Femur (tissue), 1 donor: ENCODE measurements around the gene MLN.

ENCODE experiments used
- DNase-seq: peaks from one replicate; pipeline ENCODE4 v3.0.0-alpha.2; 2017

Gene MLN

DNA sequence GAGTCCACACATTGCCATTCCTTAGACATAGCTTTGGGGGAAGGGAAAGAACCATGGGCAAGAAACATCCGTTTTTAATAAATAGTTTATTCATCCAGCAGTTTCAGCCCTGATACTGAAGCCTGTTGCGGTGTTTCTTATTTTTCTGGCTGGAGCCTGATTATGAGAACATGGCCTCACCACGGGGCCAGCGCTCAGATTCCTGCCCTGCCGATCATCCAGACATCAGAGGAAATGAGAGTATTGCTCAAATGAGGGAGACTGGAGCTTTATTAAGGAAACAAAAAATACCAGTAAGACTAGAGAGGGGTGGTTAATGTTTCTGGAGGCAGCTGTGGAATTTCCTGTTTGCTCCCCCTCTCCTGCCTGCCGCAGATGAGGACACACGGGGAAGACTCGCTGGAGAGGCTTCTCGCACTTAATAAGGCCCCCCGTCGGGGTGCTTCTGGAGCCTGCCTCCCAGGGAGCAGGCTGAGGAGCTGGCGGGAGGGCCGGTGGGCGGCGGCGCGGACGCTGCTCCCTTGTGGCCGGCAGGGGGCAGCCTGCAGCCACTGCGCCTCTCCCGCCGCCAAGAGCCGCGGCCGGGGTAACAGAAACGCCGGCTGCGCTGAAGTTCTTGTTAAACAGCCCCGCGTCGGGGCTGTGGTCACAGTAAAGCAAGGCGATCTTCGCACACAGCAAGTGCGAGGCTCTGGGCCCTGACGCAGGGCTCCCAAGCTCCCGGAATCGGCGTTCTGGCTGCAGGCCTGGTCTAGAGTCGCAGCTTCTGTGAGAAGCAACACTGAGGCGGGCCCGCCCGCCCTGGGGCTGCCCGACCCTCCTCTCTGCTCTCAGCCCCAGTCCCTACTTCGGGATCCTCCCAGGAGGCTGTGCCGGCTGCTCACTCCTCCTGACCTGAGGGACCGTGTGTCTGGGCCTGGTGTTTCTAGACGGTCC, 32.4 kb downstream of the MLN start:
- peak; percentile 86 for DNase-seq

GRCh38 chr6:33770833-33771145, 33.0 kb downstream of the MLN start:
- DNase-seq = no peak

DNA sequence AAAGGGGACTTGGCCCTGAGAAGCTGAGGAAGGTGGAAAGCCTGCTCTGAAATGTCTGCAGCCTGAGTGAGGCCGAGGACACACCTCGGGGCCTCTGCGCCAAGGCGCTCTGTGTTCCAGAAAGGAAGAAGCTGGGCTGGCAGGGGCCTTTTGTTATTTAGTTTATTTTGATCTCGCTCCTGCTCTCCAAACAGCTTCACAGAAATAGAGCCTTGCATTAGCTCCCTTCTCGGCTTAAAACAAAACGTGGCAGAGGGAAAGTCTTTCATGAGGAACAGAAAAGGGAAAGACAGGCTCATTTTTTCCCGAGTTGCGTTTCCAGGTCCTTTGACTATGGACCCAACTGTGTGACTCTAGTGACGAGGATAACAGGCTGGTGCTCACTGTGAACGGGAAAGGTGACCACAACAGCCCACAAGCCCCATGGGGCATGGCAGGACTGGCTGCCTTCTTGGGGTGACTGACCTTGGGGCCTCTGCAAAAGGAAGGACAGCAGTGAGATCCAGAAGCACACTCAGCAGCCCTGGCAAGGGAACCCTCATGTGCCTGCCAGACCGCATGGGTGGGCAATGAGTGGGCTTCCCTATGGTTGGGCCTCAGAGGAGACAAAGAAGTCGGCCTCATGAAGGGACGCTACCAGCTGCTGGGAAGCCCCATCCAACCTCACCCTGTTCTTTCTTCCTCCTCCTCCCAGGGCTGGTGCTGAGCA, 33.5 kb downstream of the MLN start:
- no peak for DNase-seq

- DNase-seq = no peak
These were observed 34.5 kb downstream of the MLN start for GRCh38 chr6:33769248-33769821.

DNA sequence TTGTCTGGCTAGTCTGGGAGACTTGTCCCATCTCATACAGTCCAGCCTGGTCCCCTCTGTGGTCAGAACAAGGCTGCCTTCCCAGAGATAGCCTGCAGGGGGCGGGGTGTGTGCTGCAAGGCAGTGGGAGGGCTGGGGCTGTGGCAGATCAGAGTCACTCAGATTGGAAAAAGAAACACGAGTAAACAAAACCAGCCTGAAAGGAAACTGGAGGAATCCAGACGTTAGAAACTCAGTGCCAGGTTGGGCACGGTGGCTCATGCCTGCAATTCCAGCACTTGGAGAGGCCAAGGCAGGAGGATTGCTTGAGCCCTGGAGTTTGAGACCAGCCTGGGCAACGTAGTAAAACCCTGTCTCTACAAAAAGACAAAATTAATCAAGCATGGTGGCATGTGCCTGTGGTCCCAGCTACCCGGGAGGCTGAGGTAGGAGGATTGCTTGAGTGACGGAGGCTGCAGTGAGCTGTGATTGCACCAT, 35.1 kb downstream of the MLN start:
- peak; percentile 84 for DNase-seq

- no peak for DNase-seq
These were observed 36.6 kb downstream of the MLN start for GRCh38 chr6:33766921-33767907.

GRCh38 chr6:33765368-33765767, 38.4 kb downstream of the MLN start:
- DNase-seq = no peak

- DNase-seq = no peak
These were observed 39.8 kb downstream of the MLN start for GRCh38 chr6:33764036-33764435.

GRCh38 chr6:33763483-33763882, 40.3 kb downstream of the MLN start:
- DNase-seq = no peak

DNA sequence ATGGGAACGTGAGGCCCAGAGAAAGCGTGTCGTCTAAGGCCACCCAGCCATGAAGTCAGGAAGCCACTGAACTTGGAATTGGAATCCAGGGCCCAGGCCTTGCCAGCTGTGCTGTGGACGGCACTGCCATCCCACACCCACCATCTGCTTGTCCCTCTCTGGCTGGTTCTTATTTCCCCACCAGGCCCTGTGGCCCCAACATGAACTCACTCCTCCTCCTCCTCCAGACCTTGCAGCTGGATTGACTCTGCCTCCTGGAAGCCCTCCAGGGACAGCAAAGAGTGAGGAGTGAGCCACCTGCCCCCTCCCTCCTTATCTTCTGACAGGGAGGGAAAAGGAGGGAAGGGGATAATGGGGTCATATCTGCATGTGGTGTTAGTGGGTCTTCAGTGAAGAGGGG, 41.1 kb downstream of the MLN start:
- DNase-seq = no peak

DNA sequence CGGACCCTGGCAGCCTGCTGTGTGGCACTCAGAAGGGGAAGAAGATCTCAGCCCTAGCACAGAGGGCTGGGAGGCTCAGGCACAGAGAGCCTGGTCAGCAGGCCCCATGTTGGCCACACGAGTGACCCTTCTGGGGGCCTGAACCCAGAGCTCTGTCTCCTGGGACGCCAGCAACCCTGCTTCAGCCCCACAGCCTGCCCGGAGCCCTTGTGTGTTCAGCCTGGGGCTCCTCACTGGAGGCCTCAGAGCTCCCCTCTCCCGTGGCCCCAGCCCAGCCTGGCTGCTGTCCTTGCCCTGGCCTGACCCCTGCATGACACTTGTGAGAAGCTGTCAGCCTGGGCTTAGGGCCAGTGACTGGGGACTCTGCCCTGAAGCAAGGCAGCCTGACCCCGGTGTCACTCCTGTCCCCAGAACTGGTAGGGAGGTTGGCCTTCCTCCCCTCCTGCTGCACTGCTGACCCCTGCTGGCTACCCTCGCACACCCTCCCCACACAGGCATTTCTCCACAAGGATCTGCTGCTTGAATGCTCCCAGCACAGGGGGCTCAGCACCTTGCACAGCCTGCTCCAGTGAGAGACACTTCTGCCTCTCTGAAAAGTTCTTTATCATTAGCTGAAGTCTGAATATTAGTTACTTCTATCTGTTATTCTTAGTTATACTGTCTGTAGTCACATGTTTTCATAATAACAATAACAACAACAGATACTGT, 41.7 kb downstream of the MLN start:
- peak; percentile 64 for DNase-seq

GRCh38 chr6:33761581-33761921, 42.3 kb downstream of the MLN start:
- DNase-seq = no peak

- no peak for DNase-seq
These were observed 43.7 kb downstream of the MLN start for GRCh38 chr6:33759887-33760629.

DNA sequence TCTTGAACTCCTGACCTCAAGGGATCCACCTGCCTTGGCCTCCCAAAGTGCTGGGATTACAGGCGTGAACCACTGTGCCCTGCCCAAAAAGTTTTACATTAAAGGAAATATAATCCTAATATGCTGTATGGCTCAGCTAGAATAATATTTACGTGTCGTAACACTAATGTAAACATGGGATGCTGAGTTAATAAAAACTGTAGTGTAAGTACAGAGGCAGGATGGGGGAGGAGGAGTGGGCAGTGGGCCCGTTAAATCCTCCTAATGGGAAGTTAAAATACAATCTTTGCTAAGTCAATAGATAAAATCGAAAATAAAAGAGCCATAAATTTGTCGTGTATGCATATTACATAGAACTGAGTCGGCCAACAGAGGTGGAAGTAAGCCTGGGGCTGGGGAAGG, 45.0 kb downstream of the MLN start:
- no peak for DNase-seq

DNA sequence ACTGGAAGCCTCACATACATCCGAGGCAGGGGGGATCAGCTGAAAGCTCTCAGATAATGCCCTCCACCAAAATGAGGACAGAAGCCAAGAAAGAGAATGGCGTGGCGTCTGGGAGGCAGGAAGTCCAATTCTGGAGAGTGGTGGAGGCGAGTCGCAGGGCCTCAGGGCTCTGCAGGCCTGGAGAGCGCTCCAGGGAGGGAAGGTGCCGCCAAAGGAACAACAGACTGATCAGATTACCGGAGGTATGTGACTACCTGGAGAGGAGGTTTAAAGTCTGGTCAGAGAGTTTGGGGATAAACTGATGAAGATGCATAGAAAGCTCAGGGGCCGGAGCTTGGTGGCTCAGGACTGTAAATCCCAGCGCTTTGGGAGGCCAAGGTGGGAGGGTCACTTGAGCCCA, 45.9 kb downstream of the MLN start:
- DNase-seq = no peak

DNA sequence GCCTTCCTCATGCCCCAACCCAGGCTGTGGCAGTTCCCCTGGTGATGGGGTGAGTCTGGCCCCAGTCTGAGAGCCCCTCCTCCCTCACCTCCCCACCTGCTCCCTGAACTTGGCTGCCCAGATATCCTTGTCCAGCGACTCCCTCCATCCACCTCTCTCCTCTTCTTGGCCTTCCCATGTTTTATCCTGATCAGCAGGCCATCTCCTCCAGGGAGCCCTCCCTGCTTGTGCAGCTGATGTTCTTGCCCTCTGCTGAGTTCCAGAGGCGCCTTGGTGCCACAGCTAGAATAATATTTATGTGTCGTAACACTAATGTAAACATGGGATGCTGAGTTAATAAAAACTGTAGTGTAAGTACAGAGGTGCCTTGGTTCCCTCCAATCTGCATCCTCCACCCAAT, 46.7 kb downstream of the MLN start:
- no peak for DNase-seq

DNA sequence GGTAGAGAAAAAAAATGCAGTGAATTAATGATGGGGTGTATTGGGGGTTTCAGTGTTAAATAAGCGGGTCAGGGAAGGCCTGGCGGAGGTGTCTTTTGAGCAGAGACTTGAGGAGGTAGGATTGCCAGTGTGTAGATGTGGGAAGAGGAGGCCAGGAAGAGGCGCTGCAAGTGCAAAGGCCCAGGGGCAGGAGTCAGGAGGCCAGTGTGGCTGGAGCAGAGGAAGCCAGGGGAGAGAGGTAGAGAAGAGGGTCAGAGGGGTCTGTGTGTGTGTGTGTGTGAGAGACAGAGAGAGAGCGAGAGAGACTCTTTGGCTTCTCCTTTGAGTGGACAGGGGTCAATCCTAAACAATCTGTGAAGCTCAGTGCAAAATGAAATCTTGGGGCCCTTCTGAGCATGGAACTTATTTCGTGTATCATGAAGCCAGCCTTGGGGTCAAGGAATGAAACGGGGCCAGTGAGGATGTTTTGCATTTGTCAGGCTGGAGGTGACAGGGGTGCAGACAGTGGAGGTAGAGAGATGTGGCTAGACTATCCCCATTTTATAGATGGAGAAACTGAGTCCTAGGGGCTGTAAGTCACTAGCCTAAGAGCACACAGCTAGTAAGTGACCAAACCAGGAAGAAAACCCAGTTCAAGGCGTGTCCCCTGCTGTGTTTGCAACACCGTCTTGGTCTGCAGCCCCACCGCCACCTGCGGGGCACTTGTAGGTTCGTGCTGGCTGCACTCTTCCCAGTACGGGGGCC, 47.4 kb downstream of the MLN start:
- DNase-seq = no peak

DNA sequence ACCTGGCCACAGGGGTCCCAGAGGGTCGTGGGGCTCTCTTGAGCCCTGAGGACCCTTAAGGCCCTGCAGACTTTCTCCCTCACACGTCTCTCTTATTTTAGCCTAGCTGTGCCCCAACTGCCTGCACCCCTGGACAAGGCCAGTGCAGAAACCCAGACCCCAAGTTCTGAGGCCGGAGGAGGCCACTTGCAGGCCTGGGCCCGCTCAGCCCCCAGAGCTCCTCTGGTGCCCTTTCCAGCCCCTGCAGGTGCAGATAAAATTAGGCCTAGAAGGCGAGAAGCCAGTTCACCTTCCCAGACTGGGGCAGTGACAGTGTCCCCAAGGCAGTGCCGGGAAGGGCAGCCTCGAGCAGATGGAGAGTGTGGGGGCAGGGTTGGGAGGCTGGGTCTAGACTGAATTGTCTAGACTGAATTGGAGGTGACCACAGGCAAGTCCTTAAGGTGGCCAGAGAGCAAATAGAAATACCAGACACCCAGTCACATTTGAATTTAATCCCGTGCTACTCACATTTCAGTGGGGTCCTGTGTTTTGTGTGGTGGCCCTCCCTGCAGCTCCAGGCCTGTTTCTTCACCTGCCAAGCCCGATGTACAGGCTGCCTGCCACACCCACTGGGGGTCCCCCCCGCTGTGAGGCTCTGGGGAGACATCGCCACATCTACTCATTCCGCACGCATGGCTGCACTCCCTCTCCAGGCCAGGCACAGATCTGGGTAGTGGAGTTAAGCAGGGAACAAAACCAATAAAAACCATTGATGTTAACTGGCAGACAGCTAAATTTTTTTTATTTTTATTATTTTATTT, 48.5 kb downstream of the MLN start:
- DNase-seq = no peak

DNA sequence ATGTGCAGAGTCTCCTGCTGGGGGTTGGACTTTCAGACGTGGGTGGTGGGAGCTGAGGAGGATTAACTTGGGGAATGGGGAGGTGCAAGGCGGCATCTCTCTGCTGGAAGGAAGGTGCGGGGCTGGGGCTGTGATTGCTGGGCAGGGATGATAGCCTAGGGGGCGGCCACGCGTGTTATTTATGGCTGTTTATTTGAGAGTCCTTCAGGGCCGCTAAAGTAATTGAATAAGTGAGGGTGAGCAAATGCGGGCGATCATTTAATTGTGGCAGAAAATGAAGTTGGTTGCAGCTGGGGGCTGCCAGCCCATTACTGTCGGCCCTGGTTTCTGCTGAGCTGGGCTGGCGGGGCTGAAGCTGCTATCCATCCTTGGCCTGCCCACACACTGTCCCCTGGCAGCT, 49.6 kb downstream of the MLN start:
- DNase-seq = no peak

GRCh38 chr6:33752646-33753015, 51.2 kb downstream of the MLN start:
- no peak for DNase-seq
